Stimulated activated naive CD8-positive, alpha-beta T cell treated with anti-CD3 and anti-CD28 coated beads, Interleukin-15, amount 100 ng/mL, for 72 hours (primary cell): ENCODE measurements around the gene PREP.

Source experiments
- ATAC-seq: fragments of 150-1000 bp; cut with Tn5 transposase; 2 replicates; pipeline ENCODE4 v1.10.0; 2021; ENCODE audit warnings: mild to moderate bottlenecking, moderate library complexity
- DNase-seq, 2 donors: peaks; one replicate each; pipeline ENCODE4 v3.0.0; 2021 to 2022
- H3K27ac Mint-ChIP-seq, 2 donors: one replicate each; pipeline ENCODE4 v1.8.0; 2022; ENCODE audit warnings: mild to moderate bottlenecking in 2 of 2, mixed read lengths in 2 of 2, moderate library complexity in 2 of 2
- H3K27me3 Mint-ChIP-seq: one replicate; pipeline ENCODE4 v1.8.0; 2022; ENCODE audit warnings: mixed read lengths
- H3K4me1 Mint-ChIP-seq: one replicate; pipeline ENCODE4 v1.8.0; 2022; ENCODE audit warnings: mild to moderate bottlenecking, mixed read lengths
- H3K4me3 Mint-ChIP-seq, 2 donors: one replicate each; pipeline ENCODE4 v1.8.0; 2022; ENCODE audit warnings: mild to moderate bottlenecking in 2 of 2, mixed read lengths in 2 of 2, moderate library complexity in 1 of 2
- H3K9me3 Mint-ChIP-seq, 2 donors: one replicate each; pipeline ENCODE4 v1.8.0; 2022; ENCODE audit warnings: mixed read lengths in 2 of 2

PREP gene

DNA sequence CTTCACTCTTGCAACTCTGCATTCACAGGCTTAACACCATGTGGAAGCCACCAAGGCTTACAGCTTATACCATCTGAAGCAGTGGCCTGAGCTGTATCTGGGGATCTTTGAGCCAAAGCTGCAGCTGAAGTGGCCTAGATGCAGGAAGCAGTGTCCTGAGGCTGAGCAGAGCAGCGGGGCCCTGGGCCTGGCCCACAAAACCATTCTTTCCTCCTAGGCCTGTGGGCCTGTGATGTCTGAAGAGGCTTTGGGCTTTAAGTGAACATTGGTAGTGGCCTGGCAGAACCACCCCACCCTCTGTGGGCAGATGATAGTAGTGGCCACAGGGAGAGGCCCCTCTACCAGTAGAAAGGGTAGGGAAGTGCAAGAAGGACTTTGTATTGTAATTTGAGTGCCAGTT, 6.9 kb upstream of the PREP start:
- Mint-ChIP-seq H3K27me3 (peaks cover 44% of the 10 kb centered on the region), H3K4me3 (no peak overlapping the region), H3K27ac (no peak overlapping the region), H3K9me3 (peaks cover 10 to 14% of the 10 kb centered on the region in 2 donors), H3K4me1 (peaks cover 3% of the 10 kb centered on the region)
- ATAC-seq (no peak), DNase-seq (no peak)

- no peaks in the 10 kb centered on the region for H3K9me3 Mint-ChIP-seq
- DNase-seq: peak in 1 of 2 donors; percentile 44
- peak; percentile 72 for ATAC-seq
- no peaks in the 10 kb centered on the region for H3K27me3 Mint-ChIP-seq
- peak overlapping the region; percentile 91 to 97 for H3K4me3 Mint-ChIP-seq
- H3K27ac Mint-ChIP-seq: peak overlapping the region; percentile 90 to 93
- peaks cover 66% of the 10 kb centered on the region for H3K4me1 Mint-ChIP-seq
These were observed 568 bp downstream of the PREP start for GRCh38 chr6:105402090-105402938.

DNA sequence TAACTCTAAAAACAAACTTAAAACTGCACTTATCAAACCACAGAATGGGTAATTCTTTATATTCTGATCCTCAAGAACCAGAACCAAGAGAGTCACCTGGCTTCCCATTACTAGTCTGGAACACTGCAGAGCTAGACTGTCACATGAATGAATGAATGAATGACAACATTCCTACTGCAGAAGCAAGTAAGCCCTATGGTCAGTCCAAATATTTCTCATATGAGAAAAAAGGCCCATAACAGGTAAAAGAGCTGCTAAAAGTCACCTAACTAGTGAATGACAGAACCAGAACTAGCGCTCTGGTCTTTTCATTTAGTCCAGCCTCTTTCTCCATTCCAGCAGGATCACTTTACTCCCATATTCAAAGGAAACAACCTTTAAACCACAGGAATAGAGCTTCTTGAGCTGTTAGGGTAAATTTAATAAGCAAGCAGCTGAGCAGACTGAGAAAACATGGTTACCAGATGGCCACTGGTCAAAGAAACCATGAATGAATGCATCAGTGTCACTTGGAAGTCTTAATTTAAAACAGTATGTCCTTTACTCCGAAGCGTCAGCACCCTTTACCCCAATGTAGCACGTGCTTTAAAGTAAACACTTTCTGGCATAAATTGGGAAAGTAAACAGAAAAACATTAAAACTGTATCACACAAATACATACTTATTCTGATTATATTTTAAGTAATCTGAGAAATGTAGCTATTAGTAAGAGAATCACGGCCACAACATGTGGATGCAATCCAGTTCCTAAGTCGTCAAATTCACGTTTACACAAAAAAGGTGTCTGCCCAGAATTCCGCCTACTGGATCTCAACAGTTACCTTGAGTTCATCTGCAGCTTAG, 1.4 kb downstream of the PREP start:
- H3K9me3 Mint-ChIP-seq: no peaks in the 10 kb centered on the region
- H3K4me1 Mint-ChIP-seq: peaks cover 66% of the 10 kb centered on the region
- no peak for DNase-seq
- peak overlapping the region; percentile 91 to 97 for H3K4me3 Mint-ChIP-seq
- no peak overlapping the region for H3K27ac Mint-ChIP-seq
- H3K27me3 Mint-ChIP-seq: no peaks in the 10 kb centered on the region
- ATAC-seq: no peak

- no peaks in the 10 kb centered on the region for H3K9me3 Mint-ChIP-seq
- ATAC-seq (no peak), DNase-seq (no peak)
- peak overlapping the region in 1 of 2 donors; percentile 49 for H3K27ac Mint-ChIP-seq
- H3K4me1 Mint-ChIP-seq: peaks cover 66% of the 10 kb centered on the region
- H3K27me3 Mint-ChIP-seq: no peaks in the 10 kb centered on the region
- H3K4me3 Mint-ChIP-seq: peak overlapping the region; percentile 1 to 97
These were observed 2.4 kb downstream of the PREP start for GRCh38 chr6:105400501-105400900.

GRCh38 chr6:105398859-105399258, 4.0 kb downstream of the PREP start:
- H3K4me1 Mint-ChIP-seq: peaks cover 55% of the 10 kb centered on the region

DNA sequence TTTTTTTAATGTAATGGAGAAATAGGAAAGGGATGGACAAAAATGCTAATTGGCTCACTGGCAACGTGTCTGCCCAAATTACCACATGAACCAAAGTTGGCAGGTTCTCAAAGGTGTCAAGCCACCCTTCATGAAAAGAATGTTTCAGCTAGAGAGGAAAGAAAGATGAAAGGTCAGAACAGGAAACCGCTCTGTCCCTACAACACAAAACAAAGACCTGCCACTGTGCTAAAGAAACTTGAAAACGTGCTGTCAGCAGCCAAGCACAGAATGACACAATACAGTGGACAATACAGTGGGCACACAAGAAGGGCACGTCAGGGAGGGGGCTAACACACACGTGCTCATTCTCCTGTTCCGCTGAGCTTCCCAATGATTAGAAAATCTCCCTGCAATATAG, 4.9 kb downstream of the PREP start:
- Mint-ChIP-seq H3K27me3 (no peaks in the 10 kb centered on the region), H3K27ac (no peak overlapping the region), H3K4me3 (peak overlapping the region; percentile 2 to 9), H3K9me3 (no peaks in the 10 kb centered on the region), H3K4me1 (peaks cover 49% of the 10 kb centered on the region)
- DNase-seq (no peak), ATAC-seq (no peak)

More at GRCh38 chr6:105398859-105399258, 4.0 kb downstream of the PREP start:
- Mint-ChIP-seq H3K27me3 (no peaks in the 10 kb centered on the region), H3K4me3 (no peak overlapping the region), H3K27ac (peak overlapping the region in 1 of 2 donors; percentile 65), H3K9me3 (no peaks in the 10 kb centered on the region)
- DNase-seq: no peak
- ATAC-seq: no peak

- H3K4me3 Mint-ChIP-seq: no peak overlapping the region
- H3K27me3 Mint-ChIP-seq: no peaks in the 10 kb centered on the region
- peaks cover 8% of the 10 kb centered on the region for H3K4me1 Mint-ChIP-seq
- ATAC-seq: no peak
- no peak for DNase-seq
- H3K27ac Mint-ChIP-seq: no peak overlapping the region
- H3K9me3 Mint-ChIP-seq: no peaks in the 10 kb centered on the region
These were observed 11.2 kb downstream of the PREP start for GRCh38 chr6:105391705-105392104.

GRCh38 chr6:105389543-105389942, 13.3 kb downstream of the PREP start:
- ATAC-seq (no peak), DNase-seq (no peak)
- Mint-ChIP-seq H3K9me3 (no peaks in the 10 kb centered on the region), H3K27ac (no peak overlapping the region), H3K4me3 (no peak overlapping the region), H3K4me1 (peaks cover 12% of the 10 kb centered on the region), H3K27me3 (no peaks in the 10 kb centered on the region)

- H3K9me3 Mint-ChIP-seq: no peaks in the 10 kb centered on the region
- no peak overlapping the region for H3K4me3 Mint-ChIP-seq
- peaks cover 23% of the 10 kb centered on the region for H3K4me1 Mint-ChIP-seq
- ATAC-seq: no peak
- DNase-seq: no peak
- H3K27me3 Mint-ChIP-seq: no peaks in the 10 kb centered on the region
- H3K27ac Mint-ChIP-seq: peak overlapping the region in 1 of 2 donors; percentile 25
These were observed 14.5 kb downstream of the PREP start for GRCh38 chr6:105388392-105388791.

DNA sequence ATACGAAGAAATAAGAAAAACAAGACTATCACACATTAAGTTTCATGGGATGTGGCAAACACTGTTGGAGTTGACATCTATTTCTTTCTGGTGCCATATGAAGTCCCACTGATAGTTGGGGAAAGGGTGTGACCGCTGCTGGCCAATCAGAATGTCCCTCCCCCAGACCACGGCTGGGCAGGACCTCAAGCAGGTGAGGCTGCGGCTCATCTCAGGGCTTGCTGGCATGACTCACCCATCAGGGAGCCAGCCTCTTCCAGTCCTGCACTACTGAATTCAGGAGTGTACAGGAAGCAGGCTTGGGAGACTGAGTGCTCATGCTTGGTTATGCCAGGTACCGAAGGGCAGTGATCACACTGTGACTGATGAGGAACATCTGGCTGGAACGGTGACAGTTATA, 18.9 kb downstream of the PREP start:
- DNase-seq (no peak), ATAC-seq (no peak)
- Mint-ChIP-seq H3K27ac (no peak overlapping the region), H3K27me3 (no peaks in the 10 kb centered on the region), H3K4me3 (no peak overlapping the region), H3K4me1 (peaks cover 46% of the 10 kb centered on the region), H3K9me3 (no peaks in the 10 kb centered on the region)

DNA sequence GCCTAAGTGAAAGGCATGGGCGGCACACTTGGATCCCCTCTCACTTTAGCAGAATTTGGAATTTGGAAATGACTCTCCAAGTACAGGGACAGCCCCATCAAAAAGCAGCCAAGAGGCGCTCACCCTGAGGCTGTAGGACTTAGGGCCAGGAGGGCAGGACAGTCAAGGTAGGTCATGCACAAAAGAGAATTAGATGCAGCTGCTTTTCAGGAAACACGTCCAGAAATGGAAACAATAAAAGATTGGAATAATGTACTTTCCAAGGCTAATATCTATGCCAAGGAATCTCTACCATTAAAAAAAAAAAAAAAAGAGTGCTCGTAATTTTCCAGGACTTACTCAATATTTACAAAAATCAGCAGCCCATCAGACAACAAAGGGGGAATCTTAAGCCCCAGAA, 19.9 kb downstream of the PREP start:
- Mint-ChIP-seq H3K27ac (no peak overlapping the region), H3K9me3 (no peaks in the 10 kb centered on the region), H3K27me3 (no peaks in the 10 kb centered on the region), H3K4me1 (peaks cover 46% of the 10 kb centered on the region), H3K4me3 (no peak overlapping the region)
- no peak for DNase-seq
- no peak for ATAC-seq

DNA sequence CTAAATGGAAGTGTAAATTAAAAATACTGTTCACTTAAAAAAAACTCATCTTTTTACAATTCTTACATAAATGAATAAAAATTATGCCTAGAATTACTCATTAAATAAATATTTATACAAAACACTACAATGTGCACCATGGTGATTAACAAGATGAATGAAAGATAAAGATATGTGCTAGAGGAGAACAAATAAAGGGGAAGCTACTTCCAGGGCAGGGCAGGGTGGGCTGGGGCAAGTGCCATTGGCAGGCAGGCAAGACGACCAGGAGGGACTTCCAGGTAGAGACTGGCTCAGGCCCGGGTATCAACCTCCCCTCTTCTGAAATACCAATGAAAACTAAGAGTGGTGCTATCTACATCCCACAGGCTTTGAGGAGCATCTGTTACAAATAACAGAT, 20.4 kb downstream of the PREP start:
- no peak overlapping the region for H3K27ac Mint-ChIP-seq
- H3K4me3 Mint-ChIP-seq: no peak overlapping the region
- H3K4me1 Mint-ChIP-seq: peaks cover 42% of the 10 kb centered on the region
- ATAC-seq: no peak
- no peaks in the 10 kb centered on the region for H3K27me3 Mint-ChIP-seq
- H3K9me3 Mint-ChIP-seq: no peaks in the 10 kb centered on the region
- no peak for DNase-seq

GRCh38 chr6:105380634-105381033, 22.2 kb downstream of the PREP start:
- no peak for ATAC-seq
- Mint-ChIP-seq H3K27me3 (no peaks in the 10 kb centered on the region), H3K4me3 (no peak overlapping the region), H3K27ac (no peak overlapping the region), H3K4me1 (peaks cover 38% of the 10 kb centered on the region), H3K9me3 (no peaks in the 10 kb centered on the region)
- no peak for DNase-seq

GRCh38 chr6:105375797-105376196, 27.1 kb downstream of the PREP start:
- Mint-ChIP-seq H3K27ac (no peak overlapping the region), H3K4me3 (no peak overlapping the region), H3K27me3 (no peaks in the 10 kb centered on the region), H3K9me3 (no peaks in the 10 kb centered on the region), H3K4me1 (peaks cover 15% of the 10 kb centered on the region)
- DNase-seq: no peak
- ATAC-seq: no peak

DNA sequence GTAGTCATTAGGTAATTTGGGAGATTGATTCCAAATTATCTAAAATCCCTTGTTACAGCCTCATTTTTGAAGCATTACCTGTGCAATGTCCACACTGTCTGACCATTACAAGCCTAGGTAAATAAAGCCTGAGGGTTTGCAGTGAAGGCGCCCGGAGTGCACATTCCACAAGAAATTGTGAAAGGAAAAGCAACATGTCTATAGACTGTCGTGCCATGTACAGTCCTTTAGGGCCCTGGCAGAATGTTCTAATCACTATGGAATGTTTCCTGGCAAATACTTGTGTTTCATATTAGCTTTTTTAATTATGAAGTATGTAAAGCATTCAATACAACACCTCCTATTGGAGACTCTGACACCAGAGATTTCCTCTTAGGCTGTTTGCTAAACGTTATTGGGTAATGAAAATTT, 28.9 kb downstream of the PREP start:
- H3K4me1 Mint-ChIP-seq: no peaks in the 10 kb centered on the region
- no peak overlapping the region for H3K27ac Mint-ChIP-seq
- no peaks in the 10 kb centered on the region for H3K9me3 Mint-ChIP-seq
- H3K27me3 Mint-ChIP-seq: no peaks in the 10 kb centered on the region
- ATAC-seq: no peak
- no peak overlapping the region for H3K4me3 Mint-ChIP-seq
- DNase-seq: no peak

DNA sequence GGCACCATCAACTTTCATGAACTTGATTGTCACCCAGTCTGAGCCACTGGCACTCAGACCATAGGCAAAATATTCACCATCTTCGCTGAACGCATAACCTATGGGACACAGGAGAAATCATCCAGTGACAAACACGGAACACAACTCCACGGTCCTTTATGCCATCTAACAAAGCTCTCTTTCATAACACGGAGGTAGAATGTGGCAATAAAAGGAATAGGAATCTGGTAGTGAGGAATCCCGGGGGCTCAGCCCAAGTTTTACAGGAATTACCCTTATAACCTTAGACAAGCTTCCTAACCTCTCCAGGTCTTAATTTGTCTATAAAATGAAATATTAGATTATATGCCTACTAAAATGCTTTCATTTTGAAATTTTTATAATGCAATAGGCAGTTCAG, 29.4 kb downstream of the PREP start:
- peak overlapping the region in 1 of 2 donors; percentile 8 for H3K27ac Mint-ChIP-seq
- H3K9me3 Mint-ChIP-seq: no peaks in the 10 kb centered on the region
- ATAC-seq (no peak), DNase-seq (no peak)
- H3K4me1 Mint-ChIP-seq: no peaks in the 10 kb centered on the region
- no peaks in the 10 kb centered on the region for H3K27me3 Mint-ChIP-seq
- H3K4me3 Mint-ChIP-seq: no peak overlapping the region
